Adipose tissue (tissue), 3 donors: ENCODE measurements around the gene ADGB. TPM values are rescaled to one million over a fixed set of nuclear protein-coding genes. Genes with fewer than 3 reads are reported as not detected.
"Not testable (repeated sequence)": the region's sequence is repeated elsewhere in the genome, so short reads cannot be mapped to it uniquely, and the experiment has no call there.

ENCODE experiments used
- H3K27ac ChIP-seq: one replicate; pipeline ENCODE4 v1.5.1; 2013; ENCODE audit warnings: low read depth, low read length
- WGBS, 3 donors: extraction: QIAGEN DNeasy Blood & Tissue Kit; methylation state at CpG; one replicate each; pipeline ENCODE4 v1.1.7; 2013; 5-methylcytosine and 5-hydroxymethylcytosine counted together
- polyA plus RNA-seq, 3 donors: library from polyadenylated mRNA; stranded (reverse); fragments of 200-250 nt; gene quantifications; one replicate each; pipeline ENCODE4 v1.2.3, GENCODE V29; 2013
- donor health status: healthy with polysubstance abuse.
- donor health status: Bipolar disorder and iron deficiency.
- donor health status: healthy.

Gene ADGB
- polyA plus RNA-seq, 3 donors, result not detected

GRCh38 chr6:146701632-146702031, 102.9 kb downstream of the ADGB start:
- H3K27ac ChIP-seq, result no peak overlapping the region
- 53 to 82% (median 71%) methylated on average over 2 of the region's 2 CpGs for WGBS, 3 donors

- WGBS, 3 donors, result 61 to 78% (median 75%) methylated on average over 2 of the region's 2 CpGs
- no peak overlapping the region for H3K27ac ChIP-seq
Measured at GRCh38 chr6:146709036-146709622, 110.4 kb downstream of the ADGB start.

- 34 to 75% (median 64%) methylated on average over 4 of the region's 4 CpGs for WGBS, 3 donors
- no peak overlapping the region for H3K27ac ChIP-seq
Measured at GRCh38 chr6:146719387-146719786, 120.6 kb downstream of the ADGB start.

GRCh38 chr6:146739696-146740095, 140.9 kb downstream of the ADGB start:
- WGBS, 3 donors, result 32 to 74% (median 64%) methylated on average over 3 of the region's 3 CpGs
- H3K27ac ChIP-seq, result no peak overlapping the region

- no peak overlapping the region for H3K27ac ChIP-seq
Measured at GRCh38 chr6:146741609-146742008, 142.8 kb downstream of the ADGB start.

- H3K27ac ChIP-seq, result no peak overlapping the region
- WGBS, 3 donors, result 68 to 88% (median 85%) methylated on average over 2 of the region's 2 CpGs
Measured at GRCh38 chr6:146753306-146753705, 154.5 kb downstream of the ADGB start.

GRCh38 chr6:146767632-146768031, 168.9 kb downstream of the ADGB start:
- no peak overlapping the region for H3K27ac ChIP-seq
- WGBS, 3 donors, result 45 to 89% (median 54%) methylated on average over 1 of the region's 1 CpG

- no peak overlapping the region for H3K27ac ChIP-seq
- WGBS, 3 donors, result 68 to 72% (median 69%) methylated on average over 2 of the region's 2 CpGs
Measured at GRCh38 chr6:146768722-146769121, 169.9 kb downstream of the ADGB start.

- H3K27ac ChIP-seq, result no peak overlapping the region
- WGBS, 3 donors, result 52 to 75% (median 54%) methylated on average over 13 of the region's 13 CpGs
Measured at GRCh38 chr6:146770275-146770964, 171.6 kb downstream of the ADGB start.

- WGBS, 3 donors, result 37 to 76% (median 45%) methylated on average over 14 of the region's 14 CpGs
- H3K27ac ChIP-seq, result no peak overlapping the region
Measured at GRCh38 chr6:146770965-146771735, 172.4 kb downstream of the ADGB start.

- no peak overlapping the region for H3K27ac ChIP-seq
Measured at GRCh38 chr6:146775220-146775619, 176.4 kb downstream of the ADGB start.

- no peak overlapping the region for H3K27ac ChIP-seq
- WGBS, 3 donors, result 74 to 78% (median 75%) methylated on average over 3 of the region's 3 CpGs
Measured at GRCh38 chr6:146781836-146782235, 183.1 kb downstream of the ADGB start.

GRCh38 chr6:146785001-146785585, 186.3 kb downstream of the ADGB start:
- WGBS, 3 donors, result 51 to 55% (median 54%) methylated on average over 5 of the region's 5 CpGs
- H3K27ac ChIP-seq, result no peak overlapping the region

GRCh38 chr6:146787876-146788508, 189.2 kb downstream of the ADGB start:
- 52 to 64% (median 54%) methylated on average over 5 of the region's 5 CpGs for WGBS, 3 donors
- no peak overlapping the region for H3K27ac ChIP-seq

- WGBS, 3 donors, result 86 to 93% (median 88%) methylated on average over 4 of the region's 4 CpGs
Measured at GRCh38 chr6:146790561-146791091, 191.9 kb downstream of the ADGB start.

GRCh38 chr6:146791930-146792329, 193.2 kb downstream of the ADGB start:
- WGBS, 3 donors, result 74 to 85% (median 78%) methylated on average over 4 of the region's 4 CpGs

More at GRCh38 chr6:146790561-146791091, 191.9 kb downstream of the ADGB start:
- no peak overlapping the region for H3K27ac ChIP-seq

GRCh38 chr6:146793218-146793617, 194.4 kb downstream of the ADGB start:
- WGBS, 3 donors, result 34 to 81% (median 73%) methylated on average over 2 of the region's 2 CpGs
- not testable (repeated sequence) for H3K27ac ChIP-seq

More at GRCh38 chr6:146791930-146792329, 193.2 kb downstream of the ADGB start:
- H3K27ac ChIP-seq, result no peak overlapping the region

- H3K27ac ChIP-seq, result no peak overlapping the region
- WGBS, 3 donors, result 90 to 93% (median 92%) methylated on average over 1 of the region's 1 CpG
Measured at GRCh38 chr6:146795479-146796133, 196.8 kb downstream of the ADGB start.
